Measurements from ENCODE around the gene KRTAP5-8.
"Not testable (repeated sequence)": the region's sequence is repeated elsewhere in the genome, so short reads cannot be mapped to it uniquely, and the experiment has no call there.

KRTAP5-8 gene

DNA sequence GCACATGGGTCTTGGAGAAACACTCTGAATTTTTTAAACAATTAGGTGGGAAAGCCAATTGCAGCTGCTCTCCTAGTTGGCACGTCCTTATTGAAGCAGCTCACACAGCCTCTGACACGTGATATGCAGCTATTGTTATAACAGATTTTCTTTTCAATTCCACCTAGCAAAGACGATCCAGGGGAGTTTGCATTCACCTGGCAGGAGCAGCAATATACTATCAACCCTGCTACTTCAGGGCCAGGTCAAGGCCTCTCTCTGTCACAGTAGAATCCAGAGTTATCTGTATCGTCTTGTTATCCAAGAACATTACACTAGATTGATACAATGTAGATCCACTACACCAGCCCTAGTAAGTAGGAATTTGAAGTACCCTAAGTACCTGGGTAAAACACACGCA is 36.6 kb downstream of the KRTAP5-8 start:
- 100% methylated on average over 3 of the region's 5 CpGs for WGBS (ENCODE audit: insufficient coverage)
- DNase-seq, result no peak
- Histone ChIP-seq H3K27ac (ENCODE audit: insufficient read depth in 1 of 2, low read depth in 1 of 2, low read length in 2 of 2, poor library complexity in 1 of 2, severe bottlenecking in 2 of 2) (no peak overlapping the region), H3K9me3 (ENCODE audit: control extremely low read depth in 1 of 5, control insufficient read depth in 4 of 5, insufficient read depth in 2 of 5, low read depth in 1 of 5, low read length in 4 of 5) (no peaks in the 10 kb centered on the region), H3K4me3 (ENCODE audit: control insufficient read depth in 1 of 7, extremely low read depth in 1 of 7, insufficient read depth in 4 of 7, low read depth in 2 of 7, low read length in 6 of 7) (no peak overlapping the region), H3K4me1 (ENCODE audit: control extremely low read depth in 1 of 4, control insufficient read depth in 4 of 4, insufficient read depth in 4 of 4, low read length in 3 of 4) (no peaks in the 10 kb centered on the region), H3K27me3 (replicated peaks in 2 of 5; ENCODE audit: control insufficient read depth in 4 of 5, insufficient read depth in 5 of 5, low read length in 4 of 5) (peaks cover 0 to 5% (median 0%) of the 10 kb centered on the region in 5 experiments), H3K36me3 (ENCODE audit: control insufficient read depth in 4 of 4, insufficient read depth in 4 of 4, low read length in 3 of 4) (no peaks in the 10 kb centered on the region)
- ChIA-PET CTCF (no interaction called here), POLR2A (interaction anchor here (1.3 kb wide), 1 partner anchor 11 kb away, joined by 3 read pairs; no protein-coding TSS in a partner anchor)

DNA sequence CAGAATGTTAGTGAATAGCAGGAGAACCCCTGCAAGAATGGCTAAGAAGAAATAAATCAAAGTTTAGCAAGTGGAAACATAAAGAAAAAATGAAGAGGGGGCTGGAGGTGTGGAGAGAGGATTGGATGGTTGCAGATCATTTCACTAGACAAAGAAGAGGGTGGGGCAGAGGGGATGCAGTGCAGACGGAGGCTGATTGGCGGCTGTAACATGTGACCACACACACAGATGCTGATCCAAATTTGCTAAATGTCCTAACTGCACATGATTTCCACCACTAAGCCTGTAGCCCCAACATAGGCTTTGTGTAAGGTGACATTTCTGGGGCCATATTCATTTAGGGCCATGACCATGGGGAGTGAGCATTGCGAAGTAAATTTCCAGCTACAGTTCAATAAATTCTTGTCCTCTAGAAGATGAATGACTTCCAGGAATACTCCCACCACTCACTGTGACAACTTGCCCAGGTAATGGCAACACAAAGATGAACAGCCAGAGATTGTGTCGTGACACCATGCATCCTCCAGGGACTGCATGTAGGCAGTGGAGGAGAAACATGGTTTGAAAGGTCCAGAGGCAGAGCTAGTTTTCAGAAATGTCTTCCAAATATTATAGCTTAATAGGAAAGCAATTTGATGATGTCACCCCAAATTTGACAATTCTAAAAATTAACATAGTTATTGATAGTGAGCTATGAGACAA is 38.0 kb downstream of the KRTAP5-8 start:
- CTCF ChIA-PET, result interaction anchor here (0.9 to 1.8 kb wide), 3 partner anchors 10 to 127 kb away, joined by 3 to 5 read pairs (median 3); partner anchors contain the start of genes DHCR7 and KRTAP5-10
- POLR2A ChIA-PET, result no interaction called here

DNA sequence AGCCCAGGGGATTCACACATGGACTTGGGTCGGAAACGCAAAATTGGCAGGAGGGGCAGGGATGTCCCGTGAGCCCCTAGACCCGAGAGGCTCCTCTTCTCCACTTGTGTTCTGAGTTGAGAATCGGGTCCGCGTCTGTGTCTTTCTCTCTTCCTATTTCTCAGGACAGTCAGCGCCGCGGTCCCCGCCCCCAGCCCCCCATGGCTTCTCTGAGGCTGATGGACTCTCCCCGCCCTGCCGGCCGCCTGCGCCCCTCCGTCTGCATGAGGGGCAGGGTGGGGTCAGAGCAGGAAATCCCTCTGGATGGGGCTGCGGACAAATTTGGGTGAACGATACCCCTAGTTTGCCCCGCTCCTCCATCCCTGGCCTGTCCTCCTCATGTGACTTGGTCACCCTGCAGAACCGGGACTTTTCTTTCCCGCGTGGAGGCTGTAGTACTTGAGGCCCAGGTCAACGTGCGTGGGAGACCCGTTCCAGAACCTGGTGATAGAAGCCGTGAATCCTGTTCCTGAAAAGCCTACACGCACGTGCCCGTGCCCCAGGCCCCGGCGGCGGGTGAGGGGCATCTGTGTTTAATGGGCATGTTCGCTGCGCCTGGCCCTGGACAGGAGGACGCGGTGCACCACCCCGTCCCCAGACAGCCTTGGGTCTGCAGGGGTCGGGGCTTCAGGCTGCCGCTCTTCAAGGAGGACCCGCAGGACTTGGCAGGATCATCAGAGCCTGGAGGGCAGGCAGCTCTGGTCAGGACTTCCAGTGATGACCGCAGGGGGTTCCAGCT is 39.1 kb downstream of the KRTAP5-8 start:
- WGBS (ENCODE audit: insufficient coverage), result 94% methylated on average over 24 of the region's 41 CpGs
- H3K27ac ChIP-seq (ENCODE audit: insufficient read depth in 1 of 2, low read depth in 1 of 2, low read length in 2 of 2, poor library complexity in 1 of 2, severe bottlenecking in 2 of 2); H3K4me3 ChIP-seq (ENCODE audit: control insufficient read depth in 1 of 7, extremely low read depth in 1 of 7, insufficient read depth in 4 of 7, low read depth in 2 of 7, low read length in 6 of 7); H3K9me3 ChIP-seq (ENCODE audit: control extremely low read depth in 1 of 5, control insufficient read depth in 4 of 5, insufficient read depth in 2 of 5, low read depth in 1 of 5, low read length in 4 of 5); H3K36me3 ChIP-seq (ENCODE audit: control insufficient read depth in 4 of 4, insufficient read depth in 4 of 4, low read length in 3 of 4); H3K27me3 ChIP-seq (replicated peaks in 2 of 5; ENCODE audit: control insufficient read depth in 4 of 5, insufficient read depth in 5 of 5, low read length in 4 of 5); DNase-seq; POLR2A ChIA-PET; H3K4me1 ChIP-seq (ENCODE audit: control extremely low read depth in 1 of 4, control insufficient read depth in 4 of 4, insufficient read depth in 4 of 4, low read length in 3 of 4): not testable (repeated sequence)
- CTCF ChIA-PET, result interaction anchor here (0.9 to 1.8 kb wide), 2 partner anchors 11 to 13 kb away, joined by 3 to 5 read pairs; partner anchors contain the start of gene KRTAP5-10

More for the DNA sequence above, 38.0 kb downstream of the KRTAP5-8 start:
- no peak for DNase-seq
- H3K9me3 ChIP-seq (ENCODE audit: control extremely low read depth in 1 of 5, control insufficient read depth in 4 of 5, insufficient read depth in 2 of 5, low read depth in 1 of 5, low read length in 4 of 5), result no peaks in the 10 kb centered on the region
- WGBS (ENCODE audit: insufficient coverage), result 89% methylated on average over 3 of the region's 4 CpGs
- no peak overlapping the region for H3K4me3 ChIP-seq (ENCODE audit: control insufficient read depth in 1 of 7, extremely low read depth in 1 of 7, insufficient read depth in 4 of 7, low read depth in 2 of 7, low read length in 6 of 7)
- H3K4me1 ChIP-seq (ENCODE audit: control extremely low read depth in 1 of 4, control insufficient read depth in 4 of 4, insufficient read depth in 4 of 4, low read length in 3 of 4), result peaks cover 0 to 2% (median 0%) of the 10 kb centered on the region in 4 experiments
- H3K36me3 ChIP-seq (ENCODE audit: control insufficient read depth in 4 of 4, insufficient read depth in 4 of 4, low read length in 3 of 4), result no peaks in the 10 kb centered on the region
- no peak overlapping the region for H3K27ac ChIP-seq (ENCODE audit: insufficient read depth in 1 of 2, low read depth in 1 of 2, low read length in 2 of 2, poor library complexity in 1 of 2, severe bottlenecking in 2 of 2)
- peaks cover 0 to 5% (median 0%) of the 10 kb centered on the region in 5 experiments for H3K27me3 ChIP-seq (replicated peaks in 2 of 5; ENCODE audit: control insufficient read depth in 4 of 5, insufficient read depth in 5 of 5, low read length in 4 of 5)

DNA sequence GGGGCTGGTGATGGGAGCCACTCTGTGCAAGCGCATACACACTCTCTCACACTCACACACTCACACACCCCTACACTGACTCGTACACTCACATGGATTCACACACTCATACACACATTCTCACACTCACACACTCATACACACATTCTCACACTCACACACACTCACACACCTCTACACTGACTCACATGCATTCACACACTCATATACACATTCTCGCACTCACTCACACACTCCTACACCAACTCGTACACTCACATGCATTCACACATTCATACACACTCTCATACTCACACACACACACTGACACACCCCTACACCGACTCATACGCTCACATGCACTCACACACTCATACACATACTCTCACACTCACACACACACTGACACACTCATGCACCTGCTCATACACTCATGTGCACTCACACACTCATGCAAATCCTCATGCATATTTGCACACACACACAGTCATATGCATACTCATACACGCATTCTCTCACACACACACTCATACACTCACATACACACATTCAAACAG is 39.7 kb downstream of the KRTAP5-8 start:
- ChIA-PET POLR2A (no interaction called here), CTCF (no interaction called here)
- Histone ChIP-seq H3K27ac (ENCODE audit: insufficient read depth in 1 of 2, low read depth in 1 of 2, low read length in 2 of 2, poor library complexity in 1 of 2, severe bottlenecking in 2 of 2) (no peak overlapping the region), H3K4me1 (ENCODE audit: control extremely low read depth in 1 of 4, control insufficient read depth in 4 of 4, insufficient read depth in 4 of 4, low read length in 3 of 4) (peaks cover 0 to 12% (median 3%) of the 10 kb centered on the region in 4 experiments), H3K36me3 (ENCODE audit: control insufficient read depth in 4 of 4, insufficient read depth in 4 of 4, low read length in 3 of 4) (no peaks in the 10 kb centered on the region), H3K9me3 (ENCODE audit: control extremely low read depth in 1 of 5, control insufficient read depth in 4 of 5, insufficient read depth in 2 of 5, low read depth in 1 of 5, low read length in 4 of 5) (no peaks in the 10 kb centered on the region), H3K27me3 (replicated peaks in 2 of 5; ENCODE audit: control insufficient read depth in 4 of 5, insufficient read depth in 5 of 5, low read length in 4 of 5) (peaks cover 0 to under 1% (median 0%) of the 10 kb centered on the region in 5 experiments), H3K4me3 (ENCODE audit: control insufficient read depth in 1 of 7, extremely low read depth in 1 of 7, insufficient read depth in 4 of 7, low read depth in 2 of 7, low read length in 6 of 7) (no peak overlapping the region)
- WGBS (ENCODE audit: insufficient coverage), result 97% methylated on average over 7 of the region's 7 CpGs
- DNase-seq, result no peak

DNA sequence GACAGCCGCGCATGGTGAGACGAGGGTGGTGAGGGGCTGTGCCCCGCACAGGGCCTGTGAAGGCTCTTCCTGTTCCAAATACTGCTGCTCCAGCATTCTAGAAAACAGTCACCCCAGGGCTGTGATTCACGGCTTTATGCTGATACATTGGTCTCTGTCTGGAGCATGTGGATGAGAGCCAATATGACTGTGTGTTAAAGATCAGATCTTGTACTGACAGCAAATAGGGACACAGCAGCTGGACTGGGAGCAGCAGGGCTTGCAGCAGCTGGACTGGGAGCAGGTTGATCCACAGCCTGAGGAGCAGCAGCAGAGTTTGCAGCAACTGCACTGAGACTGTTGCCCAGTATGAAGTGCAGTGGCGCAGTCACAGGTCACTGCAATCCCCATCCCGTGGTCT is 41.7 kb downstream of the KRTAP5-8 start:
- peaks cover 0 to 15% (median 3%) of the 10 kb centered on the region in 4 experiments for H3K4me1 ChIP-seq (ENCODE audit: control extremely low read depth in 1 of 4, control insufficient read depth in 4 of 4, insufficient read depth in 4 of 4, low read length in 3 of 4)
- CTCF ChIA-PET, result interaction anchor here (1.2 to 2.1 kb wide), 2 partner anchors 16 to 30 kb away, joined by 4 to 5 read pairs; no protein-coding TSS in a partner anchor
- H3K36me3 ChIP-seq (ENCODE audit: control insufficient read depth in 4 of 4, insufficient read depth in 4 of 4, low read length in 3 of 4); H3K27ac ChIP-seq (ENCODE audit: insufficient read depth in 1 of 2, low read depth in 1 of 2, low read length in 2 of 2, poor library complexity in 1 of 2, severe bottlenecking in 2 of 2); H3K27me3 ChIP-seq (replicated peaks in 2 of 5; ENCODE audit: control insufficient read depth in 4 of 5, insufficient read depth in 5 of 5, low read length in 4 of 5); POLR2A ChIA-PET; DNase-seq; H3K4me3 ChIP-seq (ENCODE audit: control insufficient read depth in 1 of 7, extremely low read depth in 1 of 7, insufficient read depth in 4 of 7, low read depth in 2 of 7, low read length in 6 of 7); H3K9me3 ChIP-seq (ENCODE audit: control extremely low read depth in 1 of 5, control insufficient read depth in 4 of 5, insufficient read depth in 2 of 5, low read depth in 1 of 5, low read length in 4 of 5): not testable (repeated sequence)
- WGBS (ENCODE audit: insufficient coverage), result 74% methylated on average over 6 of the region's 7 CpGs

DNA sequence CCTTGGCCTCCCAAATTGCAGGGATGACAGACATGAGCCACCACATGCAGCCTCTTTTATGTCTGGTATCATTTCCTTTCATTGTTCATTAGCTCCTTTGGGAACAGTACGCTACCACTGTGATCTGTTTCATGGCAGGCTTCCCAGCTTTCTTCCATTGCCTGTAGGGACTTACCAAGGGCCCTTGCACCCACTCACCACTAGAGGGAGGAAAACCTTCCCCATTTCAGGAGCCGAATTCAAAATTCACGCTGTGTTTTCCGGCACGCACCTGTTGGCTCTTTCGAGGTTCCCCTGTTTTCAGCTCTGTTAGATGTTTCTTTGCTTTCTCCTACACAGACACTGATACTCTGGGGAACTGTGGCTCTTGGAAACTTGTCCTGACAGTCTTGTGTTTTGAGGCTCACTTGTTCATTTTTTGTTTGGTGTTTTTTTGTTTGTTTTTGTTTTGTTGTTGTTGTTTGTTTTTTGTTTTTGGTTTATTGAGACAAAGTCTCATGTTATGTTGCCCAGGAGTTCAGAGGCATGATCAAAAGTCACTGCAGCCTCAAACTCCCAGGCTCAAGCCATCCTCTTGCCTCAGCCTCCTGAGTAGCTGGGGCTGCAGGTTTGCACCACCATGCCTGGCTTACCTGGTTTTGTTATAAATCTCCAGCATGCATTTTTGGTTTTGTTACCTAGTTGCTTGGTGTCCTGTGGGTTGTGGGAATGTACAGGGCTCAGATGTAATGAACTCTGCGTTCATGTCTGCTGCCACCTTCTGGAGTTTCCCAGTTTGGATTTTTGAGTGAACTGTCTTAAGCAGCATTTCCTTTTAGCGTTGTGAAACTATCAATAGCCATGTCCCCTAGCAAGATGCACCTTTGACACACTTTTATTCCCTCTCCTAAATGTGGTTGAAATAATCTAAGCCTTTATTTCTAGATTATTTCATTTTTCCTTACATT is 42.5 kb downstream of the KRTAP5-8 start:
- 10% methylated on average over 7 of the region's 8 CpGs for WGBS (ENCODE audit: insufficient coverage)
- CTCF ChIA-PET, result interaction anchor here (1.2 to 2.1 kb wide), 2 partner anchors 17 to 31 kb away, joined by 4 to 5 read pairs; no protein-coding TSS in a partner anchor

More for the DNA sequence above, 42.5 kb downstream of the KRTAP5-8 start:
- H3K4me3 ChIP-seq (ENCODE audit: control insufficient read depth in 1 of 7, extremely low read depth in 1 of 7, insufficient read depth in 4 of 7, low read depth in 2 of 7, low read length in 6 of 7), result no peak overlapping the region
- POLR2A ChIA-PET, result no interaction called here
- peaks cover 0 to 15% (median 3%) of the 10 kb centered on the region in 4 experiments for H3K4me1 ChIP-seq (ENCODE audit: control extremely low read depth in 1 of 4, control insufficient read depth in 4 of 4, insufficient read depth in 4 of 4, low read length in 3 of 4)
- DNase-seq, result peak; percentile 19 to 49 (median 43)
- no peaks in the 10 kb centered on the region for H3K27me3 ChIP-seq (replicated peaks in 2 of 5; ENCODE audit: control insufficient read depth in 4 of 5, insufficient read depth in 5 of 5, low read length in 4 of 5)
- H3K27ac ChIP-seq (ENCODE audit: insufficient read depth in 1 of 2, low read depth in 1 of 2, low read length in 2 of 2, poor library complexity in 1 of 2, severe bottlenecking in 2 of 2), result no peak overlapping the region
- no peaks in the 10 kb centered on the region for H3K36me3 ChIP-seq (ENCODE audit: control insufficient read depth in 4 of 4, insufficient read depth in 4 of 4, low read length in 3 of 4)
- H3K9me3 ChIP-seq (ENCODE audit: control extremely low read depth in 1 of 5, control insufficient read depth in 4 of 5, insufficient read depth in 2 of 5, low read depth in 1 of 5, low read length in 4 of 5), result no peaks in the 10 kb centered on the region

All from common myeloid progenitor, CD34-positive (primary cell).